ENCODE results near the gene KCP. TPM values are rescaled to one million over a fixed set of nuclear protein-coding genes. Genes with fewer than 3 reads are reported as not detected.

Gene KCP
- total and polyA plus RNA-seq, 10 of the 15 experiments (the other 5 are each of a cell fraction or from before 2014, with no cell fraction given): 0.05 to 7.8 (median 2.5) TPM

DNA sequence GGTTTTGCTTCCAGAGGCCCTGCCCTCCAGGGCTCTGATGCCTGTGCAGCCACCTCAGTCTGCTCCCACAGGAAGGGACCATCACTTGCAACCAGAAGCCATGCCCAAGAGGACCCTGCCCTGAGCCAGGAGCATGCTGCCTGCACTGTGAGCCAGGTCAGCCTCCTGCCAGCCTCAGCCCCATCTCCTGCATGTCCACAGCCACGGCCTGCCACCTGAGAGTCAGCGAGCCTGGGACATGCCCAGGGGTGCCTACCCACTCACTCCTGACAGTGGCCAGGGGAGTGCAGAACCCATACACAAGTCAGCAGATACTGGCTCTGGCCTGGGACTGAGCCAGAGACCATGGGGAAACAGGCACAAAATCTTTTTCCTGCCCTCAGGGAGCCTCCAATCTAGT, 6.6 kb upstream of the KCP start (continued):
- TF ChIP-seq, protein P1, sequence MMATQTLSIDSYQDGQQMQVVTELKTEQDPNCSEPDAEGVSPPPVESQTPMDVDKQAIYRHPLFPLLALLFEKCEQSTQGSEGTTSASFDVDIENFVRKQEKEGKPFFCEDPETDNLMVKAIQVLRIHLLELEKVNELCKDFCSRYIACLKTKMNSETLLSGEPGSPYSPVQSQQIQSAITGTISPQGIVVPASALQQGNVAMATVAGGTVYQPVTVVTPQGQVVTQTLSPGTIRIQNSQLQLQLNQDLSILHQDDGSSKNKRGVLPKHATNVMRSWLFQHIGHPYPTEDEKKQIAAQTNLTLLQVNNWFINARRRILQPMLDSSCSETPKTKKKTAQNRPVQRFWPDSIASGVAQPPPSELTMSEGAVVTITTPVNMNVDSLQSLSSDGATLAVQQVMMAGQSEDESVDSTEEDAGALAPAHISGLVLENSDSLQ (IDR thresholded peaks at IDR 0.05): no peak

DNA sequence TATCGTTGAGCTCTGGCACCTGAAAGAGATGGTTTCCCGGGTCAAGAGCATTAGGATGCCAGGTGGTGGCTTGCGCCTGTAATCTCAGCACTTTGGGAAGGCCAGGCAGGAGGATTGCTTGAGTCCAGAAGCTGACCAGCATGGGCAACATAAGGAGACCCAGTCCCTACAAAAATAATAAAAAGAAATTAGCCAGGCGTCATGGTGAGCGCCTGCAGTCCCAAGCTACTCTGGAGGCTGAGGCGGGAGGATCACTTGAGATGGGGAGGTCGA, 6.1 kb upstream of the KCP start:
- RAD21 ChIA-PET (ENCODE audit: unreplicated experiment): no interaction called here
- intact Hi-C loops (cut with micrococcal nuclease; ENCODE audit: unreplicated experiment) (no loop called here), in situ Hi-C loops (cut with MboI) (no loop called here)
- Histone ChIP-seq H3K4me2 (ENCODE audit: control insufficient read depth, insufficient read depth) (no peak overlapping the region), H3K79me2 (ENCODE audit: control insufficient read depth, insufficient read depth, low read length) (no peaks in the 10 kb centered on the region), H2AFZ (ENCODE audit: control insufficient read depth, low read depth, low read length) (no peak overlapping the region), H3K4me1 (ENCODE audit: control insufficient read depth, insufficient read depth, low read length) (peaks cover 16% of the 10 kb centered on the region), H4K20me1 (ENCODE audit: control insufficient read depth, insufficient read depth) (no peaks in the 10 kb centered on the region), H3K36me3 (ENCODE audit: control insufficient read depth in 2 of 2, insufficient read depth in 2 of 2, low read length in 1 of 2) (no peaks in the 10 kb centered on the region), H3K9me3 (replicated peaks; ENCODE audit: control insufficient read depth, insufficient read depth, low read length) (no peaks in the 10 kb centered on the region), H3K4me3 (no peak overlapping the region), H3K27me3 (replicated peaks in 1 of 2; ENCODE audit: control insufficient read depth in 2 of 2, insufficient read depth in 2 of 2, low read length in 1 of 2) (no peaks in the 10 kb centered on the region), H3K27ac (ENCODE audit: control insufficient read depth, insufficient read depth) (no peak overlapping the region), H3K9ac (ENCODE audit: control insufficient read depth, insufficient read depth, low read length) (no peak overlapping the region)
- TF ChIP-seq SMC3 (IDR thresholded peaks at IDR 0.05; ENCODE audit: borderline replicate concordance, low read length) (no peak), RFX5 (IDR thresholded peaks at IDR 0.05; ENCODE audit: low read depth, low read length) (no peak), SREBF1 (IDR thresholded peaks at IDR 0.05; ENCODE audit: low read length) (no peak), TAF1 (IDR thresholded peaks at IDR 0.05; ENCODE audit: borderline replicate concordance, low read depth, low read length) (no peak), TCF12 (IDR thresholded peaks at IDR 0.05; ENCODE audit: low read depth, low read length) (no peak), GATAD2B (conservative IDR thresholded peaks at IDR 0.05; ENCODE audit: low read depth) (no peak), SMAD5 (IDR thresholded peaks at IDR 0.05; ENCODE audit: low read depth) (no peak), ZNF384 (IDR thresholded peaks at IDR 0.05; ENCODE audit: borderline replicate concordance, low read depth, low read length) (no peak), POLR2AphosphoS5 (IDR thresholded peaks at IDR 0.05; ENCODE audit: low read length) (no peak)
- TF ChIP-seq, protein P2, sequence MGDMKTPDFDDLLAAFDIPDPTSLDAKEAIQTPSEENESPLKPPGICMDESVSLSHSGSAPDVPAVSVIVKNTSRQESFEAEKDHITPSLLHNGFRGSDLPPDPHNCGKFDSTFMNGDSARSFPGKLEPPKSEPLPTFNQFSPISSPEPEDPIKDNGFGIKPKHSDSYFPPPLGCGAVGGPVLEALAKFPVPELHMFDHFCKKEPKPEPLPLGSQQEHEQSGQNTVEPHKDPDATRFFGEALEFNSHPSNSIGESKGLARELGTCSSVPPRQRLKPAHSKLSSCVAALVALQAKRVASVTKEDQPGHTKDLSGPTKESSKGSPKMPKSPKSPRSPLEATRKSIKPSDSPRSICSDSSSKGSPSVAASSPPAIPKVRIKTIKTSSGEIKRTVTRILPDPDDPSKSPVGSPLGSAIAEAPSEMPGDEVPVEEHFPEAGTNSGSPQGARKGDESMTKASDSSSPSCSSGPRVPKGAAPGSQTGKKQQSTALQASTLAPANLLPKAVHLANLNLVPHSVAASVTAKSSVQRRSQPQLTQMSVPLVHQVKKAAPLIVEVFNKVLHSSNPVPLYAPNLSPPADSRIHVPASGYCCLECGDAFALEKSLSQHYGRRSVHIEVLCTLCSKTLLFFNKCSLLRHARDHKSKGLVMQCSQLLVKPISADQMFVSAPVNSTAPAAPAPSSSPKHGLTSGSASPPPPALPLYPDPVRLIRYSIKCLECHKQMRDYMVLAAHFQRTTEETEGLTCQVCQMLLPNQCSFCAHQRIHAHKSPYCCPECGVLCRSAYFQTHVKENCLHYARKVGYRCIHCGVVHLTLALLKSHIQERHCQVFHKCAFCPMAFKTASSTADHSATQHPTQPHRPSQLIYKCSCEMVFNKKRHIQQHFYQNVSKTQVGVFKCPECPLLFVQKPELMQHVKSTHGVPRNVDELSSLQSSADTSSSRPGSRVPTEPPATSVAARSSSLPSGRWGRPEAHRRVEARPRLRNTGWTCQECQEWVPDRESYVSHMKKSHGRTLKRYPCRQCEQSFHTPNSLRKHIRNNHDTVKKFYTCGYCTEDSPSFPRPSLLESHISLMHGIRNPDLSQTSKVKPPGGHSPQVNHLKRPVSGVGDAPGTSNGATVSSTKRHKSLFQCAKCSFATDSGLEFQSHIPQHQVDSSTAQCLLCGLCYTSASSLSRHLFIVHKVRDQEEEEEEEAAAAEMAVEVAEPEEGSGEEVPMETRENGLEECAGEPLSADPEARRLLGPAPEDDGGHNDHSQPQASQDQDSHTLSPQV (IDR thresholded peaks at IDR 0.05): no peak
- TF ChIP-seq, protein P3, sequence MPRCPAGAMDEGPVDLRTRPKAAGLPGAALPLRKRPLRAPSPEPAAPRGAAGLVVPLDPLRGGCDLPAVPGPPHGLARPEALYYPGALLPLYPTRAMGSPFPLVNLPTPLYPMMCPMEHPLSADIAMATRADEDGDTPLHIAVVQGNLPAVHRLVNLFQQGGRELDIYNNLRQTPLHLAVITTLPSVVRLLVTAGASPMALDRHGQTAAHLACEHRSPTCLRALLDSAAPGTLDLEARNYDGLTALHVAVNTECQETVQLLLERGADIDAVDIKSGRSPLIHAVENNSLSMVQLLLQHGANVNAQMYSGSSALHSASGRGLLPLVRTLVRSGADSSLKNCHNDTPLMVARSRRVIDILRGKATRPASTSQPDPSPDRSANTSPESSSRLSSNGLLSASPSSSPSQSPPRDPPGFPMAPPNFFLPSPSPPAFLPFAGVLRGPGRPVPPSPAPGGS (IDR thresholded peaks at IDR 0.05; ENCODE audit: borderline replicate concordance, insufficient read depth, low read depth, low read length, poor library complexity, severe bottlenecking): no peak
- SMC1A ChIA-PET (ENCODE audit: uncharacterized antibody, unreplicated experiment): interaction anchor here (0.9 kb wide), 1 partner anchor 28 kb away, joined by 3 read pairs; no protein-coding TSS in a partner anchor
- POLR2A ChIA-PET: interaction anchor here (0.6 to 1.4 kb wide), 2 partner anchors 17 to 22 kb away, joined by 3 to 6 read pairs; no protein-coding TSS in a partner anchor
- ATAC-seq (no peak), FAIRE-seq (no peak), DNase-seq (ENCODE audit: low read depth, low spot score) (no peak)
- CTCF ChIA-PET: no interaction called here
- no TSS peak for BruUV-seq (replicated peaks)
- WGBS (ENCODE audit: insufficient coverage, insufficient replicate concordance, low lambda C conversion rate, missing lambda C conversion rate): 97% methylated on average over 7 of the region's 7 CpGs

Data from GM12878 (cell line).